Measurements from ENCODE around the gene DHRS12. TPM values are rescaled to one million over a fixed set of nuclear protein-coding genes. Genes with fewer than 3 reads are reported as not detected.

DHRS12 gene
- total and polyA plus RNA-seq, 8 donors, result 13.8 to 39.4 (median 26.5) TPM

GRCh38 chr13:51806566-51806965, 2.6 kb upstream of the DHRS12 start:
- DNase-seq (peak in 4 of 6 donors; percentile 80 to 87 (median 84)), FAIRE-seq (no peak), ATAC-seq (peak; percentile 6 to 38 (median 24))
- TF ChIP-seq CTCF (IDR thresholded peaks at IDR 0.05), result no peak
- no peaks in the 10 kb centered on the region for H3K9me3 ChIP-seq
- 43 to 50% methylated on average over 2 of the region's 2 CpGs for WGBS, 2 donors
- H3K4me3 ChIP-seq, result peak overlapping the region in 1 of 4 donors; percentile 85
- no peaks in the 10 kb centered on the region for H3K36me3 ChIP-seq
- peak overlapping the region in 2 of 4 donors; percentile 100 for H3K27ac ChIP-seq
- peaks cover 13 to 32% (median 25%) of the 10 kb centered on the region in 3 donors for H3K4me1 ChIP-seq
- intact Hi-C loops (cut with DNase I), result no loop called here
- H3K27me3 ChIP-seq, result no peaks in the 10 kb centered on the region

- H3K4me1 ChIP-seq, result peaks cover 19 to 39% (median 31%) of the 10 kb centered on the region in 3 donors
- TF ChIP-seq CTCF (IDR thresholded peaks at IDR 0.05), result no peak
- no peaks in the 10 kb centered on the region for H3K27me3 ChIP-seq
- FAIRE-seq, result no peak
- H3K36me3 ChIP-seq, result no peaks in the 10 kb centered on the region
- intact Hi-C loops (cut with DNase I), result no loop called here
- H3K27ac ChIP-seq, result peak overlapping the region; percentile 100
- peak in 1 of 6 donors; percentile 10 for DNase-seq
- H3K9me3 ChIP-seq, result no peaks in the 10 kb centered on the region
- no peak for ATAC-seq
- WGBS, 2 donors, result 67% methylated on average over 2 of the region's 2 CpGs
- peak overlapping the region in 2 of 4 donors; percentile 71 to 85 for H3K4me3 ChIP-seq
These were observed 2.0 kb upstream of the DHRS12 start for GRCh38 chr13:51805925-51806324.

GRCh38 chr13:51805313-51805712, 1.4 kb upstream of the DHRS12 start:
- intact Hi-C loops (cut with DNase I), result no loop called here
- ATAC-seq, result no peak
- peak overlapping the region in 3 of 4 donors; percentile 71 to 93 (median 85) for H3K4me3 ChIP-seq
- no peaks in the 10 kb centered on the region for H3K27me3 ChIP-seq
- no peak for FAIRE-seq
- DNase-seq, result peak in 1 of 6 donors; percentile 12
- H3K4me1 ChIP-seq, result peaks cover 19 to 45% (median 31%) of the 10 kb centered on the region in 3 donors
- 58 to 62% methylated on average over 4 of the region's 4 CpGs for WGBS, 2 donors
- peak overlapping the region; percentile 100 for H3K27ac ChIP-seq
- no peaks in the 10 kb centered on the region for H3K36me3 ChIP-seq
- no peak for TF ChIP-seq CTCF (IDR thresholded peaks at IDR 0.05)
- no peaks in the 10 kb centered on the region for H3K9me3 ChIP-seq

- intact Hi-C loops (cut with DNase I), result no loop called here
- peak overlapping the region; percentile 100 for H3K27ac ChIP-seq
- TF ChIP-seq CTCF (IDR thresholded peaks at IDR 0.05), result no peak
- ATAC-seq (peak in 3 of 4 donors; percentile 1 to 5 (median 2)), FAIRE-seq (no peak), DNase-seq (peak in 4 of 6 donors; percentile 47 to 71 (median 49))
- H3K36me3 ChIP-seq, result no peaks in the 10 kb centered on the region
- peak overlapping the region; percentile 52 to 93 (median 78) for H3K4me3 ChIP-seq
- H3K4me1 ChIP-seq, result peaks cover 19 to 45% (median 31%) of the 10 kb centered on the region in 3 donors
- WGBS, 2 donors, result 8 to 12% methylated on average over 31 of the region's 31 CpGs
- no peaks in the 10 kb centered on the region for H3K27me3 ChIP-seq
- no peaks in the 10 kb centered on the region for H3K9me3 ChIP-seq
These were observed 571 bp upstream of the DHRS12 start for GRCh38 chr13:51804295-51805172.

Data from pancreas (tissue), 10 donors.